ENCODE results near the gene TUBB2A.
"Not testable (repeated sequence)": the region's sequence is repeated elsewhere in the genome, so short reads cannot be mapped to it uniquely, and the experiment has no call there.

TUBB2A gene

GRCh38 chr6:3157131-3157933, at the start of gene TUBB2A:
TUBB2A (minus strand) TSS chr6:3157544; CDS start chr6:3157463, 81 bp downstream.
- in situ Hi-C loops (cut with HindIII; ENCODE audit: low sequenced_read_pairs) = no loop called here

DNA sequence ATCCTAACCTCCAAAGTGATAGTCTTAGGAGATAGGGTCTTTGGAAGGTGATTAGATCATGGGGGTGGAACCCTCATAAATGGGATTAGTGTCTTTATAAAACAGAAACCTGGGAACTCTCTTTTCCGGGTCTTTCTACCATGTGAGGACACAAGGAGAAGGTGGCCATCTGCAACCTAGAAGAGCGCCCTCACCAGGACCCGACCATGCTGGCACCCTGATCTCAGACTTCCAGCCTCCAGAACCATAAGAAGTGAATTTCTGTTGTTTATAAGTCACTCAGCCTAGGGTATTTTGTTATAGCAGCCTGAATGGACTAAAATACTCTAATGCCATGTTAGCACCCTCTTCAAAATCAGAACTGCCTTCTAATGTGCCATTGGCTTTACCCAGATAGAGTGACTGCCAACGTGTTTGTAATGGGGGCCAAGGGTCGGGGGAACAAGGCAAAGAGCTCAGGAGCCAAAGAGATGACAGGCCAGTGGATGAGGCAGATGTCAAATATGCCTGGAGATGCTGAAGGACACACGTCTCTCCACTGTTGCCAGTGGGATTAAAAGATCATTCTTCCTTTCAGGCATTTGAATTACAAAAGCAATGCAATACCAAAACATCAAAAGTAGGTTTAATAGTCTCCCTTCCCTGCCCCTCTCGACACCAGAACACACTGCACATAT, 49.1 kb upstream of the TUBB2A start:
- in situ Hi-C loops (cut with HindIII; ENCODE audit: low sequenced_read_pairs) = no loop called here

GRCh38 chr6:3205913-3206312, 48.6 kb upstream of the TUBB2A start:
- in situ Hi-C loops (cut with HindIII; ENCODE audit: low sequenced_read_pairs) = no loop called here

GRCh38 chr6:3204921-3205320, 47.6 kb upstream of the TUBB2A start:
- in situ Hi-C loops (cut with HindIII; ENCODE audit: low sequenced_read_pairs) = no loop called here

- in situ Hi-C loops (cut with HindIII; ENCODE audit: low sequenced_read_pairs) = no loop called here
These were observed 45.8 kb upstream of the TUBB2A start for GRCh38 chr6:3202999-3203696.

DNA sequence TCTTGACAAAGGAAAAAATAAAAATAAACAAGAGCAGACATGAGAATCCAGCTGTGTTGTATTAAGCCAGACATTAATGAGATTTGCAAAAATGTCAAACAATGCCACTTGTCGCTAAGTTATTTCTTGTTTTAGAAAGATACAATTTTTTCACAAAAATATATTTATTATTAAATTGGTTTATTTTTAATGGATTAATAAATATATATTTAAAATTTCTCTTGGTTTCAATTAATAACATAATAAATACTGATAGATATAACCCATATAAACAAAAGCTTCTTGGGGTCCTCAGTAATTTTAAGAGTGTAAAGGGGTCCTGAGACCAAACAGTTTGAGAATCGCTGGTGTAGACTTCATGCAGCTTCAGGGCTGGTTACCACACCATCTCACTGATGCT, 44.0 kb upstream of the TUBB2A start:
- in situ Hi-C loops (cut with HindIII; ENCODE audit: low sequenced_read_pairs) = no loop called here

- in situ Hi-C loops (cut with HindIII; ENCODE audit: low sequenced_read_pairs) = no loop called here
These were observed 43.3 kb upstream of the TUBB2A start for GRCh38 chr6:3200682-3201081.

DNA sequence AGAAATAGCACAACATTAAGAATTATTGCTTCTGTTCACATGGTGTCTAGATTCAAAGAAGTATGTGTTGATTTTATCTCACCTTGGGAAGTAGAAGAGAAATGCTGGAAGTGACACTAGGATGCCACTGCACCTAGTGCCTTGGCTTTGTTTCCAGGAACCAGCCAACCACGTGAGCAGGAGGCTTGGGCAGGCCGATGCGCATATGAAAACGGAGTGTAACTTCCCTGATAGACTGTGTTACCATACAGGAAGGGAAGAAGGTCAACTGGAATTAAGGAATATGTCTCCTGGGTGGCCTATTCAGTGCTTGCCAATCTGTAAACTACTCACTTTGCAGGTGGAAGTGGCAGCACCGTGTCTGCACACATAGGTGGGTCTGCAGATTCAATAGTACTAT, 42.0 kb upstream of the TUBB2A start:
- in situ Hi-C loops (cut with HindIII; ENCODE audit: low sequenced_read_pairs) = no loop called here

DNA sequence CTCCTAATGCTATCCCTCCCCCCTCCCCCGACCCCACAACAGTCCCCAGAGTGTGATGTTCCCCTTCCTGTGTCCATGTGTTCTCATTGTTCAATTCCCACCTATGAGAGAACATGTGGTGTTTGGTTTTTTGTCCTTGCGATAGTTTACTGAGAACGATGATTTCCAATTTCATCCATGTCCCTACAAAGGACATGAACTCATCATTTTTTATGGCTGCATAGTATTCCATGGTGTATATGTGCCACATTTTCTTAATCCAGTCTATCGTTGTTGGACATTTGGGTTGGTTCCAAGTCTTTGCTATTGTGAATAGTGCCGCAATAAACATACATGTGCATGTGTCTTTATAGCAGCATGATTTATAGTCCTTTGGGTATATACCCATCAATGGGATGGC, 40.4 kb upstream of the TUBB2A start:
- in situ Hi-C loops (cut with HindIII; ENCODE audit: low sequenced_read_pairs) = not testable (repeated sequence)

DNA sequence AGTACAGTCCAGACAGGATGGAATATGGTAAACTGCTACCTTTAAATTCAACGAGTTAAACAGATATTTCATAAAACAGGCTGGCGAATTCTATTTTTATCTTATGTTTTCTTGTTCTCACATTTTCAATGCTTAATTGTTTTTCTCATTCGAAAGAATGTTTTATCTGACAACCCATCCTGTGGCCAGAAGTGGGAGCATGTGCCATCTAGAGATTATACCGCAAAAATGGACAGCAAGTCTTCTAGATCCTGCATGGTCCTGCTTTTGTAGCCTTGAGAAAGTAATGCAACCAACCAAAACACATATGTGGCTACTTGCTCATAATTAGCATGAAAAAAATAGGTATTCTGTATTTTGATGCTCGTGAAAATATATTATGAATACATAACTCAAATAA, 39.4 kb upstream of the TUBB2A start:
- in situ Hi-C loops (cut with HindIII; ENCODE audit: low sequenced_read_pairs) = no loop called here

DNA sequence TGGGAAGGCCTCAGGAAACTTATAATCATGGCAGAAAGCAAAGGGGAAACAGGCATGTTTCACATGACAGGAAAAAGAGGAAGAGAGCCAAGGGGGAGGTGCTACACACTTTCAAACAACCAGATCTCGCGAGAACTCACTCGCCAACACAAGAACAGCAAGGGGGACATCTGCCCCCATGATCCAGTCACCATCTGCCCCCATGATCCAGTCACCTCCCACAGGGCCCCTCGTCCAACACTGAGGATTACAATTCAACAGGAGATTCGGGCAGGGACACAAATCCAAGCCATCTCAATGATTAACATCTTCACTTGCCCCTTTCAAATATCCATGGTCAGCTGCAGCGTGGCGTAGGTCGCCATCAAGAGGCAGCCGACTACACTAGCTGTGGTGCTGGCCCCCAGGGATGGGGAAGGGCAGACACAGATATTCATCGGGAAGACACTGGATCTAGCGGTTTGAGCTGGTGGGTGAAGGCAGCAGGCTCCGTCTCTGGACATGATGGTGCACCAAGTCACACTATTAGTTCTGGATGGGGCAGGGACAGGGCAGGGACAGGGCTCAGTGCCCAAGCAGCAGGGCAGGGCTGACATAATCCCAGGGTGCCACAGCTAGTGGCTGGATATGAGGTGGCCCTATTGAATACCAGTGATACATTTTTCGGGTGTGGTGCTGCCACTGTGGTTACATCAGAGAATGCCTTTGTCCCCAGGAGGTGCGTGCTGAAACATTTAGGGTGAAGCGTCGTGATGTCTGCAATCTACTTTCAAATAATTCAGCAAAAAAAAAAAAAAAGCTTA, 38.6 kb upstream of the TUBB2A start:
- in situ Hi-C loops (cut with HindIII; ENCODE audit: low sequenced_read_pairs) = no loop called here

DNA sequence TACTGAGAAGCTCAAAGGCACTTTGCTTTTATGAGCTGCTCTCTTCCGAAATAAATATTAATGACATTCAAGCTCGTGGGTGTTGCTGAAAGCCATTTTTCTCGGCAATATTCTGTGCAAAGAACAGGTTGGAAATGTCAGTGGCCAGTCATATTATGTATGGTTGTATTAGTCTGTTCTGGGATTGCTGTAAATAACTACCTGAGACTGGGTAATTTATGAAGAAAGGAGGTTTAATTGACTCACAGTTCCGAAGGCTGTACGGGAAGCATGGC, 38.0 kb upstream of the TUBB2A start:
- in situ Hi-C loops (cut with HindIII; ENCODE audit: low sequenced_read_pairs) = no loop called here

GRCh38 chr6:3194535-3195419, 37.4 kb upstream of the TUBB2A start:
- in situ Hi-C loops (cut with HindIII; ENCODE audit: low sequenced_read_pairs) = no loop called here

- in situ Hi-C loops (cut with HindIII; ENCODE audit: low sequenced_read_pairs) = no loop called here
These were observed 35.9 kb upstream of the TUBB2A start for GRCh38 chr6:3193102-3193849.

- in situ Hi-C loops (cut with HindIII; ENCODE audit: low sequenced_read_pairs) = no loop called here
These were observed 33.4 kb upstream of the TUBB2A start for GRCh38 chr6:3190779-3191178.

DNA sequence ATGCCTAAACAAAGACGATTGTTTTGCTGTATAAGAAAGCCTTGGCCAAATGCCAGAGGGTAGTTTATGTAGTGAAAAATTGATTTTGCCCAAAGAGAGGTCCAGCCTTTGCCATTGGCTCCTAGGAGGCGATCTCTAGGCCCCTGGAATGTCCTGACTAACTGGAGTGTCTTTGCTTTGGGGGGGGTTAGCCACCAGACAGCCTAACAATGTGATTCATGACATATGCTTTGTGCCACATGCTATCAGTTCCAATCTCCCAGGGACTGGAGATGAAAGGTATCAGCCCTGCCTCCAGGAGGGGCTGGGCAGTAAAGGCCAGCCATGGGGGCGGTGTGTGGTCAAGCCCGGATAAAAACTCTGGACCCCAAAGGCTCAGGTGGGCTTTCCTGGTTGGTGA, 32.7 kb upstream of the TUBB2A start:
- in situ Hi-C loops (cut with HindIII; ENCODE audit: low sequenced_read_pairs) = no loop called here

GRCh38 chr6:3189192-3189591, 31.8 kb upstream of the TUBB2A start:
- in situ Hi-C loops (cut with HindIII; ENCODE audit: low sequenced_read_pairs) = not testable (repeated sequence)

GRCh38 chr6:3188262-3188661, 30.9 kb upstream of the TUBB2A start:
- in situ Hi-C loops (cut with HindIII; ENCODE audit: low sequenced_read_pairs) = no loop called here

GRCh38 chr6:3186974-3187382, 29.6 kb upstream of the TUBB2A start:
- in situ Hi-C loops (cut with HindIII; ENCODE audit: low sequenced_read_pairs) = no loop called here

GRCh38 chr6:3183066-3183465, 25.7 kb upstream of the TUBB2A start:
- in situ Hi-C loops (cut with HindIII; ENCODE audit: low sequenced_read_pairs) = no loop called here
